Psoas muscle (tissue), 8 donors: ENCODE data around the gene VEGFC. TPM values are rescaled to one million over a fixed set of nuclear protein-coding genes. Genes with fewer than 3 reads are reported as not detected.

Experiments
- ATAC-seq, 4 donors: fragments of 200-7000 bp; cut with Tn5 transposase; one replicate each; pipeline ENCODE4 v1.9.1; 2020; ENCODE audit warnings: moderate library complexity in 3 of 4, mild to moderate bottlenecking in 2 of 4
- DNase-seq, 2 donors: peaks; one replicate each; pipeline ENCODE4 v3.0.0-alpha.2; 2020
- H3K27ac ChIP-seq: fragments of 200-600 bp; one replicate; pipeline ENCODE4 v1.8.0; 2022
- H3K27me3 ChIP-seq, 3 donors: fragments of 200-600 bp in 1 of 3; one replicate each; pipeline versions ENCODE4 v1.6.1 to v1.8.0; 2013 to 2022; ENCODE audit warnings: low read length in 2 of 3, mild to moderate bottlenecking in 2 of 3, moderate library complexity in 1 of 3; ENCODE audit not compliant: insufficient read depth in 3 of 3
- H3K36me3 ChIP-seq, 2 donors: fragments of 200-600 bp in 1 of 2; one replicate each; pipeline versions ENCODE4 v1.6.1 to v1.8.0; 2013 to 2022; ENCODE audit warnings: low read depth in 1 of 2, mild to moderate bottlenecking in 1 of 2, moderate library complexity in 1 of 2; ENCODE audit not compliant: insufficient read depth in 1 of 2
- H3K4me1 ChIP-seq: fragments of 200-600 bp; one replicate; pipeline ENCODE4 v1.8.0; 2022
- H3K4me3 ChIP-seq: fragments of 200-600 bp; one replicate; pipeline ENCODE4 v1.8.0; 2022; ENCODE audit warnings: mild to moderate bottlenecking
- H3K9me3 ChIP-seq: fragments of 200-600 bp; one replicate; pipeline ENCODE4 v1.8.0; 2022
- CTCF ChIP-seq: fragments of 200-600 bp; IDR thresholded peaks from one replicate; pipeline ENCODE4 v1.8.0; 2022; ENCODE audit warnings: antibody characterized with exemption
- WGBS, 3 donors: extraction: QIAGEN DNeasy Blood & Tissue Kit; methylation state at CpG; one replicate each; pipeline versions ENCODE4 v1.1.6 to v1.1.7; 2013; 5-methylcytosine and 5-hydroxymethylcytosine counted together
- intact Hi-C, 2 donors: fragments of 100-400 bp; cut with DNase I; formaldehyde crosslinking; loops; one replicate each; pipeline versions ENCODE4 v1.11.0 to v1.14.2; 2022
- polyA plus RNA-seq, 3 donors: library from polyadenylated mRNA; stranded (reverse); fragments of 200-250 nt; gene quantifications; one replicate each; pipeline ENCODE4 v1.2.3, GENCODE V29; 2013
- total RNA-seq, 4 donors: library from RNA; stranded (reverse); fragmentation: NEBNext Ultra II Directional in 2 of 4; extraction: Animal tissue kit (Norgen Biotek cat#: 25700) in 2 of 4; gene quantifications; one replicate each; pipeline versions ENCODE4 v1.2.1 to v1.2.4, GENCODE V29; 2021 to 2023
- donor health status: healthy with polysubstance abuse.
- donor health status: DM: no; HTN: no; CAD: no; lungs with moderate emphysema.
- donor health status: Bipolar disorder and iron deficiency.
- donor health status: healthy.
- donor health status: DM: yes; HTN: yes; CAD: no.
- donor health status: DM: no; HTN: no; CAD: no.
- donor health status: DM: no; HTN: no; CAD: no.
- donor health status: DM: yes; HTN: yes; CAD: no.

Gene VEGFC
- total and polyA plus RNA-seq, 7 donors: 1.8 to 7.0 (median 3.0) TPM

DNA sequence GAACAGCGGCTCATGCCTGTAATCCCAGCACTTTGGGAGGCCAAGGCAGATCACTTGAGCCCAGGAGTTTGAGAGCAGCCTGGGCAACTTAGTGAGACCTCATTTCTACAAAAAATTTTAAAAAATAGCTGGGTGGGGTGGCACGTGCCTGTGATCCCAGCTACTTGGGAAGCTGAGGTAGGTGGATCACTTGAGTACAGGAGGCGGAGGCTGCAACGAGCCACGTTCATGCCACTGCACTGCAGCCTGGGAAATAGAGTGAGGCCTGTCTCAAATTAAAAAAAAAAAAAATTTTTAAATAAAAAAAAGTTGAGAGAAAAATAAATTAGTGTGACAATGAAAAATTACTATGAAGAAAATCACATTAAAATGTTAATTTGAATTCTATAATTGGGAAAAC is 10.5 kb downstream of the VEGFC start:
- ATAC-seq (peak in 2 of 4 donors; percentile 49 to 66), DNase-seq (no peak)
- no peaks in the 10 kb centered on the region for H3K27me3 ChIP-seq
- 25 to 58% (median 42%) methylated on average over 5 of the region's 5 CpGs for WGBS, 3 donors
- H3K4me1 ChIP-seq: peaks cover 13% of the 10 kb centered on the region
- H3K4me3 ChIP-seq: peak overlapping the region; percentile 37
- H3K9me3 ChIP-seq: no peaks in the 10 kb centered on the region
- intact Hi-C loops: no loop called here
- no peak for TF ChIP-seq CTCF
- H3K36me3 ChIP-seq: no peaks in the 10 kb centered on the region
- H3K27ac ChIP-seq: peak overlapping the region; percentile 85

DNA sequence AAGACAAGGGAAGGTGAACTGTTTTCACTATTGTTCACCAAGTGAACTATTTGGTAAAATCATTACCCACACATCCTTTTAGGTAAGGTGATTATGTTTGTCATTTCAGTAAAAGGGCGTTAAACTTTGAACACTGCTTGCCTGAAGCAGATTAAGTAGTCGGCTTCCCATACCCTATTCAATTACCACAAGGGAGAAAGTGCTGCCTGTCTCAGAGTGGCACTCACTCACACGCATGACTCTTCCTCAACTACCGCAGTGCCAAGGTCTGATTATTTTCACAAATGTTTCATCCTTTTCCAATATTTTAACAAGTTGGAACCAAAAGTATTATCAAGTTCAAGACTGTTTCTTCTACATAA is 11.0 kb downstream of the VEGFC start:
- no peak for TF ChIP-seq CTCF
- 17 to 20% (median 19%) methylated on average over 4 of the region's 4 CpGs for WGBS, 3 donors
- ATAC-seq: peak; percentile 67 to 81 (median 77)
- intact Hi-C loops: no loop called here
- Histone ChIP-seq H3K4me1 (peaks cover 13% of the 10 kb centered on the region), H3K36me3 (no peaks in the 10 kb centered on the region), H3K27ac (peak overlapping the region; percentile 85), H3K4me3 (peak overlapping the region; percentile 37), H3K27me3 (no peaks in the 10 kb centered on the region), H3K9me3 (no peaks in the 10 kb centered on the region)
- DNase-seq: no peak

DNA sequence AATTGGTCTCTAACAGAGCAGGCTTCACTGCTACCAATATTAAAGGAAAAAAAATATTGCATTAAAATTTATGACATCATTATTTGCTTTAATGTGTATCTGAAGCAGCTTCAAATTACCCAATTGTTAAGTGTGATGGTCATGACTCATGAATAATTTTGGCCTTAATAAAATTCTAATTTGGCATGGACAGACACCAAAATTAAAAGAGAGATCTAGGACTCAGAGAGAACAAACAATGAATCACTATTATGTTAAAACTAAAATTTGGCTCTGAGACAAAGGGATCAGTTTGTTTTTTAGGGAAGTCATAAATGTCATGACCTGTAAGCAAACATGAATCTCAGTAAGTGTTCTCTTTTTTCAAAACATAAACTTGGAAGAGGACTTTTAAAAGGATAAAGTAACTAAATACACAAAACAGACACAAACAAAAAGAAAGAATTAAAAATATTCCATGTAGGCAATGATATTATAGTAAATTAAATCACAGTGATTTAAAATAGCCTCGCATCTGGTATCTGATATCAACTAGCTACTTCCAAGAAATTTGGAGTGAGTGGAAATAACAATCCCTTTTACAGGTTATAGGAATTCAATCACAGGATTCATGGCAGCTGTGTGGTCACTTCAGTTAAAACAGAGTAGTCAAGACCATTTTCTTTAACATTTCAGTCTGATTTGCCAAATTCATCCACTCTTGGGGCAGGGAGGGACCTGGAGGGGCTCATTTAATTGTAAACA is 11.6 kb downstream of the VEGFC start:
- intact Hi-C loops: no loop called here
- TF ChIP-seq CTCF: no peak
- H3K9me3 ChIP-seq: no peaks in the 10 kb centered on the region
- H3K27ac ChIP-seq: peak overlapping the region; percentile 85
- H3K4me3 ChIP-seq: peak overlapping the region; percentile 37
- H3K27me3 ChIP-seq: no peaks in the 10 kb centered on the region
- ATAC-seq (peak in 3 of 4 donors; percentile 45 to 61 (median 59)), DNase-seq (no peak)
- 5 to 16% (median 12%) methylated on average over 1 of the region's 1 CpG for WGBS, 3 donors
- H3K4me1 ChIP-seq: peaks cover 13% of the 10 kb centered on the region
- no peaks in the 10 kb centered on the region for H3K36me3 ChIP-seq

DNA sequence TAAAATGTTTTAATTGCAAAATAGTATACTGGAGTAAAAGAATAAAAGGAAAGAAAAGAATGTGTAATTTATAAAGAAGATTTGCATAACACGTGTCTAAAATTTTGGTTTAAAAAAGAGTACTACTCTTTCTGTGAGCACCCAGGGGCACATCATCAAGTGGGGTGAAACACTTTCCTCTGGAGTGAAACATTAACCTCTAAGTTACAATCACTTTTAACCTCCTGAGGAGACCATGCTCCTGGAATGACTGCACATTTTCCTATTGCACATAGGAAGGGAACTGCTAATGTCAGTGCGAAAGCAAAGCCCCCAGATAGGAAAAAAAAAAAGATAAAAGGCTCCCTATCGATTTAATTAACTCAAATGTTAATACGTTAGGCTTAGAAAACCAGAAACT is 13.3 kb downstream of the VEGFC start:
- ATAC-seq (no peak), DNase-seq (no peak)
- Histone ChIP-seq H3K27ac (peak overlapping the region; percentile 85), H3K4me1 (peaks cover 13% of the 10 kb centered on the region), H3K4me3 (no peak overlapping the region), H3K9me3 (no peaks in the 10 kb centered on the region), H3K36me3 (no peaks in the 10 kb centered on the region), H3K27me3 (no peaks in the 10 kb centered on the region)
- no peak for TF ChIP-seq CTCF
- intact Hi-C loops: no loop called here
- WGBS, 3 donors: 88 to 92% (median 92%) methylated on average over 4 of the region's 4 CpGs

DNA sequence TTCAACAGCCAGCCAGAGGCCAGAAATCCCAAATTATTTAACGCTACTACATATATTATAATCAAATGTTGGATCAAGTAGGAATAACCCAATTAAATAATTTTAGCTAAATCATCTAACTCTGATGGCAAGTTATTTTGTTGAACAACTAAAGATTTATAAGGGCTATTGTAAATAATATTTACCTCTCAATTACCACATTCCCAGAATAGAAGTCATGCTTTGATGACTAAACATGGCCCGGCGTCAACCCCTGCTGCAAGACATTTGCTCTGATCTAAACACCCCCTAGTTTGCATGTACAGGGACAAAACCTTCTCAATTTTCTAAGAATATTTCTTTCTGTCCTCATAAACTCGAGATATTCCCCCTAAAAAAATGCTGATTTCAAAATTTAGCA is 14.2 kb downstream of the VEGFC start:
- no peak for TF ChIP-seq CTCF
- WGBS, 3 donors: 59 to 79% (median 78%) methylated on average over 4 of the region's 4 CpGs
- intact Hi-C loops: no loop called here
- H3K4me3 ChIP-seq: no peak overlapping the region
- ATAC-seq (peak in 2 of 4 donors; percentile 42 to 52), DNase-seq (peak in 1 of 2 donors; percentile 13)
- H3K9me3 ChIP-seq: no peaks in the 10 kb centered on the region
- peak overlapping the region; percentile 51 for H3K27ac ChIP-seq
- peaks cover 13% of the 10 kb centered on the region for H3K4me1 ChIP-seq
- no peaks in the 10 kb centered on the region for H3K36me3 ChIP-seq
- no peaks in the 10 kb centered on the region for H3K27me3 ChIP-seq
